Femur (tissue), 1 donor: Measurements from ENCODE around the gene RPL28.

ENCODE experiments used
- DNase-seq: peaks from one replicate; pipeline ENCODE4 v3.0.0-alpha.2; 2017

RPL28 gene

DNA sequence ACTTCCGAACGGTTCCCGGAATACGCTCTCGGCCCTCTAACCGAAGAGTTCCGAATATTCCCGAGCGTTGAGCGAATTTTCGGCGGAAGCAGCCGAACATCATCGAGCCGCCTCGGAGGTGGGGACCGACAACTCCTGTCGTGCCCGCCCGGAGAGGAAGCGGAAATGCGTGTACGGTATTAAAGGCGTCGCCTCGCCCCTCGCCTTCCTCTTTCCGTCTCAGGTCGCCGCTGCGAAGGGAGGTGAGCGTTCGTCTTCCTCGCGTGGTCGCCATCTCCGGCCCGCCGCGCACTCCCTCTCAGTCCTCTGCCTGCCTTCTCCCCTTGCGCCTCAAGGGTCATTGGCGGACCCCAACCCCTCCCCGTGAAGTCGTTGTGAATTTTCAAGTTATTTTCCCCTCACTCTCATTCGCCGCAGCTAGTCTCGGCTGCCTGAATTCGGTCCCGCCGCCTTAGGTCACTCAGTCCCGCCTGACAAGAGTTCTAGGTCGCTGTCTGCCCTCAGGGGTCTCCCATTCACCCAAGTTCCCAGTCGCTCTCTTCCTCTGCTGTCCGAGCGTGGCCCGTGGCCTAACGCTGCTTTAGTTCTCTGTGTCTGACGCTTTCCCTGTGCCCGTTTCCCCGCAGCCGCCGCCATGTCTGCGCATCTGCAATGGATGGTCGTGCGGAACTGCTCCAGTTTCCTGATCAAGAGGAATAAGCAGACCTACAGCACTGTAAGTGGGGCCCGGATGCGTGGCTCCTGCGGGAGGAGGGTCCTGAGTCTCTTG lies at the start of gene RPL28:
Gene RPL28 (plus strand): TSS at position 209 of the 769 bp plus-strand sequence. CDS start 426 bp downstream, at position 635.
- DNase-seq: peak; percentile 100

DNA sequence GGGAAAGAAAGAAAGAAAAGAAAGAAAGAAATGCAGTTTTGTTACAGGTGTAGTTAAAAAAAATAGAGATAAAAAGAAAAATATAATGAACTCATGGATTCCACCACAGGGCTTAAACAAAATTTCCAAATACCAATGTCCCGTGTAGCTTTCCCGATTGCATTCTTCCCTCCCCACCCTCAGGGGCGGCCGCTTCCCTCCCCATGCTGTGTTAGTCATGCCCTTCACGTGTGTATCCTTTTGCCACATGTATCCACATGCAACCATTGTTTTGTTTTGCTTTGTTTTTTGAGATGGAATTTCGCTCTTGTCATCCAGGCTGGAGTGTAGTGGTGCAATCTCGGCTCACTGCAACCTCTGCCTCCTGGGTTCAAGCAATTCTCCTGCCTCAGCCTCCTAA lies 49.6 kb upstream of the RPL28 start:
- no peak for DNase-seq

DNA sequence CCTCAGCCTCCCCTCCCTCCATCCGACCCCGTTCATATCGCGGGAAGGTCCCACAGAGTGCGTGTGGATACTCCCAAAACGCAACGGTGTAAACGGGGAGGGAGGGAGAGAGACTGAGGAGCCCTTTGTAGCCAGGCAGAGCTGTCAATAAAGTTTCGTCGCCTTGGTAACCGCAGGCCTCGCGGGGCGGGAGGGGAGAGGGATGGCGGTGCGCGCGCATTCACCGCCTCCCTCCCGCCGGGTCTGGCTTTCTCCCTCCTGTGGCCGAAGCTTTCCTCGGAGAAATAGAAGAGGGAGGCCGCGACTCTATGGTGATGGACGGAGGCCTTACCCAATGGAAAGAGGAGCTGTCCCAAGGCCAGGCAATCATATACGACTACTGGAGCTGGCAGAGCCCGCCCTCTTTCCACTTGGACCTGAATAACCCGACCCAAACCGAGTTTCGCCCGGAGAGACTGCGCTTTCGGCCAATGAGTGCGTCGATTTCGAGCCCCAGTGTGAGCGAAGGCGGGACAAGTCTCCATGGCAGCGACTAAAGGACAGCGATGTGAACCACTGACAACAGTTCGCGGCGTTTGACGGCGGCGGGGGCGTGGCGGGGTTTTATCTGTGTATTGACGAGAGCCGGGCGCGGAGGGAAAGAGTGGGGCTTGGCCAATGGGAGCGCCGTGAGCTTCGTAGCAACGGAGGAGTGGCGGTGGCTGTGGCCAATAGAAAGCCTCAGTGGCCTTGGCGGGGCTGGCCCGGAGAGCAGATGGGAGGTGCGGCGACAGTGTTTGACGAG lies 46.4 kb upstream of the RPL28 start, which contains the start of gene KMT5C:
Gene KMT5C (plus strand): TSS at position 772 of the 784 bp plus-strand sequence. CDS start 2,061 bp downstream, outside the sequence.
- DNase-seq: peak; percentile 100

DNA sequence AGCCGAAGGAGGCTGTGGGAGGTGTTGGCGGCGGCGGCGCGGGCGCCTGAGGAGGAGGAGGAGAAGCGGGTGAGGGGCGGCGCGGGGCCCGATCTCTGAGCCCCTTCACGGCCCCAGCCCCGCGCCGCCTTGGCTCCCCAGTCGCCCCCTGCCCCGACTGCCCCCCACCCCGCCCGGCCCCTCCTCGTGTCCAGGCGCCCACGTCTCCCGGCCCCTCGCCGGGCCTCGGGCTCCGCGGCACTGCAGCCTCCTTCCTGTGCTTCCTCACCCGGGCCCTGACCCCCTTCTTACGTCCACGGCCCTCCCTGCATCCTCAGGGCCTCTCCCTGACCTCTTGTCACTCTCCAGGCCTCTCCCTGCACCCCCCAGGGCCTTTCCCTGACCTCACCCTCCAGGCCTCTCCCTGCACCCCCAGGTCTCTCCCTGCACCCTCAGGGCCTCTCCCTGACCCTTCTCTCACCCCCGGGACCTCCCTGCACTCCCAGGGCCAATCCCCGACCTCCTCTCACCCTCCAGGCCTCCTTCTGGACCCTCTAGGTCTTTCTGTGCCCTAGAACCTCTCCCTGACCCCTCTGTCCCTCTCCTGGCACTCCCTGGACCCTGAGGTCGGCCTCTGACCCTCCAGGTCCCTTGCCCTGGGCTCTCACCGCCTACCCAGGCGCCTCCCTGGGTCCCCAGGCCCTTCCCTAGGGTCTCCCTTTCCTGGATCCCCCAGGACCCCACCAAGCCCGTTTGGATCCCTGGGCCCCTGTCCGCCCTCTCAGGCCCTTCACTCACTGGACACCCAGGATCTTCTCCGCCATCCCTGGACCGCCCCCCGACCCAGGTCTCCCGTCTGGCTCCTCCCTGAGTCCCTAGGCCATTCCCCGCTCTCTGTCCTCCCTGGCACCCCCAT lies 45.6 kb upstream of the RPL28 start:
- DNase-seq: peak; percentile 63

DNA sequence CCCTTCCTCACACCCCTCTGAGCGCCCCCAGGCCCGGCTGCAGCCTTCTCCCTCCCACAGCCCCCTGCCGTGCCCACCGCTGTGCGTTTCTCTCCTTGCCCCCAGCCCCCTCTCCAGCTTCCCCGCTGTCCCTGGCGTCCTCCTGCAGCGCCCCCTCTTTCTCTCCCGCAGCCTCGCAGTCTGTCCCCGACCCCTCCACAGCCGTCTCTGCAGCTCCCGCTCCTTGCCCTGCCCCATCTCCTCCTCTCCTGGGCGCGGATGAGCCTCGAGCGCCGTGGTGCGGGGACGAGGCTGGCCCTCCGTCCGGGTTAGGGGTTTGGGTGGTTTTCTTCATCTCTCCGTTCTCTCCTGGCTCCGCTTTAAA lies 45.0 kb upstream of the RPL28 start:
- DNase-seq: peak; percentile 56

DNA sequence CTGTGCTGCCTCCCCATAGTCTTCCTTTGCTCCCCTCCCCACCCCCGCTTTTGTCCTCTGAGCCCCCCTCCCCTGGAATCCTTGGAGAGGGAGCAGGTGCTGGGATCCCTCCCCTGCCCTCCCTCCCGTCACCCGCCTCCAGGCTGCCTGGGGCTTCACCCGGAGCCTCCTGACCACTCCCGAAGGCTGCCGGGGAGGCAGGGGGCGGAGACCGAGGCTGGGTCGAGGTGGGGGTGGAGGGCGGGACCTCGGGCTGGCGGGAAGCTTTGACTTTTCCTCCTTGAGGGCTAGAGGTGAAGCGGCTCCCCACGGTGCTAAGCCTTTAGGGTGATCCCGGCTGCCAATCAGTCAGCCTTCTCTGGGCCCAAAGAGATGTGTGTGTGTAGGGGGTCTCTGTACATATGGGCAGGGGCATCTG lies 44.6 kb upstream of the RPL28 start:
- DNase-seq: peak; percentile 89

DNA sequence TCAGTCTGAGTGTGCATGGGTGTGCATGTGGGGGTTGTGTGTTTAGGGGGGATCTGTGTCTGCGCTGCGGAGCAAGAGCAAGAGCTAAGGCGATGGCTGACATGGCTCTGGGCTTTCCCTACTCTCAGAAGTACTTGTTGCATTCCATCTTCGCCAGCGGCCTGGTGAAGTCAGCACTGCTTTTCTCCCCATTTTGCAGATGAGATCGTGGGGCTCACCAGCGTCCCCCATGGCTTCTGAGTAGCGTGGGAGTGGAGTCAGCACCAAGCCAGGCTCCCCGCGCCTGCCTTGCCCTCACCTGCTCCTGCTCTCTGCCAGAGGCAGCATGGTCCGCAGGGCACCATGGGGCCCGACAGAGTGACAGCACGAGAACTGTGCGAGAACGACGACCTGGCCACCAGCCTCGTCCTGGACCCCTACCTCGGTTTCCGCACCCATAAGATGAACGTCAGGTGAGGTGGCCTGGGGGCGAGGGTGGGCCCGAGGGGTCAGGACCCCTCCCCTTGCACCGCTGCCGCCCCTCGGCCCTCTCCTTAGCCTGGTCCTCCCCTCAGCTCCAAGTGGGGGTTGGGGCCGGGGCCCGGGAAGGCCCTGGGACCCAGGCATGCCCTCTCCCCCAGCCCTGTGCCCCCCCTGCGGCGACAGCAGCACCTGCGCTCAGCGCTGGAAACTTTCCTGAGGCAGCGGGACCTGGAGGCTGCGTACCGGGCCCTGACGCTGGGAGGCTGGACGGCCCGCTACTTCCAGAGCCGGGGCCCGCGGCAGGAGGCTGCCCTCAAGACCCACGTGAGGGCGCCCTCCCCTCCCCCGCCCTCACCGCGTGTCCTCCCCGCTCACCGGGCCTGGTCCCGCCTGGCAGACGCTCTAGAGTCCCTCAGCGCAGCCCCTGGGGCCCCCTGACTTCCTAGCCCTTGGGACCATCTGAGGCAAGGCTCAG lies 43.9 kb upstream of the RPL28 start:
- no peak for DNase-seq

DNA sequence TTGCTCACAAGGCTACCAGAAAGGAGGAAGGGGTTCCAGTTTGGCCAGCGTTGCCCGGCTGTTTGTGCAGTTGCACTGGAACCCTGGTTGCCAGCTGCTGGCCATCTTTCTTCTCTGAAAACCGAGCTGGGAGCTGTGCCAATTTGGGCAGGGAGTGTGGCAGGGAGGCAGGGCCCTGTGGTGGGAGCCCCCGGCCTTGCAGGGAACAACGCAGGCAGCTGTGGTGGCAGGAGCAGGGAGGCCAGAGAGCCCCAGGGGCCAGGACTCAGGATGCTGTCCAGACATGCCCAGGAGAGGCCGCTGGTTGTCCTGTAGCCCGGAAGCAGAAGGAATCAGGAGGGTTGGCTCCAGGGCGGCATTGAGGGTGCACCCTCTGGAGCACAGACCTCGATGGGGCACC lies 41.3 kb upstream of the RPL28 start:
- DNase-seq: peak; percentile 82

DNA sequence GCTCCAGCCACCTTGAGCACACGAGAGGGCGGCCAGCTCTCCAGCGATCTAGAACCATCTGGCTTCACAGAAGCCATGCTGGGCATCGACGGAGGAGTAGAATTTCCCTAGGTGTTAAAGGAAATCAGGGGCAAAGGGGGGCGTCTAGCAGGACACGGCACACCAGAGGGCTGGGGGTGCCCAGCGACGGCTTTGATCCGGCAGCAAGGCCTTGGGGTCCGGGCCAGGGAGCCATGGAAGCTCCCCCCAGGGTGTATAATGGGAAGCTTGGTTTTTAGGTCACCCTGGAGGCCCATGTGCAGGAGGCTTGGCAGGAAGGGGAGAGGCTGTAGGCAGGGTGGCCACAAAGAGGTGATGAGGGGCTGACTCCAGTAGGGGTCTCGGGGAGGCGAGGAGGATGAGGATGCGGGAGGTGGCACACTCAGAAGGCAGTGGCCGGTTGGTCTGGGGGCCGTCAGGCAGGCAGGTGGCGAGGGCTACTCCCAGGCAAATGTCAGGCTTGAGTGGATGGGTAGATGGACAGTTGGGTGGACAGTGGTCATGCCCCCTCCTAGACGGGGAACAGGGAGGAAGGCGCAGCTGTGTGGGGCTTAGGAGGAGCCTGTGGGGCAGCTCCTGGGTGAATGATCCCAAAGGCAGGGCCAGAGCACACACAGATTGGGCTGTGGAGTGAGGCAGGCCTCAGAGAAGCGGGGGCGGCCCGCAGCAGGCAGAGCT lies 40.5 kb upstream of the RPL28 start:
- no peak for DNase-seq

DNA sequence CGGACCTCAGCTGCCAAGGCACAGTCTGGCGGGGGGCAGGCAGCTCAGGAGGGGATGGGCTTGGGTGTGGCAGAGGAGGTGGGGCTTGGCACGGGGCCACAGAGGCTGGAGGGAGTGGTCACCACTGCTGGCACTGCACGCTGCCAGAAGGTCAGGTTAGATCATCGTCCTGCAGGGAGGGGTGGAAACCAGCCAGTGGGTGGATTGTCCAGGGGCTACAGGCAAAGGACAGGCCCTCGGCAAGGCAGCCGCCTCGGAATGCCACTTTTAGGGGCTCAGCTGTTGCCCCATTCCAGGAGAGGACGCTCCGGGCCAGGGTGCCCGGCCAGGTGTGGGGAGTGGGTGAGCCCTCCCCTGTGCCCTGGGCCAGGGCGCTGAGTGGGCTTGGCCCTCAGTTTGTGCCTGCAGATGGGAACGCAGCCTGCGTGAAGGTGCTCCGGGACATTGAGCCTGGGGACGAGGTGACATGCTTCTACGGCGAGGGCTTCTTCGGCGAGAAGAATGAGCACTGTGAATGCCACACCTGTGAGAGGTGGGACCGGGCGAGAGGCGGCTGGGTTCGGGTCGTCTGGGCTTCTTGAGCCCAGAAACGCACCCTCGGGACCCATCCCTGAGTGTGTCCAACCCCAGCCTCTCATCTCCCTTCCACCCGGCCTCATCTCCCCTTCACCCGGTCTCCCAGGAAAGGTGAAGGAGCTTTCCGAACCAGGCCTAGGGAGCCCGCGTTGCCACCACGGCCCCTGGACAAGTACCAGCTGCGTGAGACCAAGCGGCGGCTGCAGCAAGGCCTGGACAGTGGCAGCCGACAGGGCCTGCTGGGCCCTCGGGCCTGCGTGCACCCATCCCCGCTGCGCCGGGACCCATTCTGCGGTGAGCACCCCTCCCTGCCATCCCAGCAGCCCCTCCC lies 39.7 kb upstream of the RPL28 start:
- DNase-seq: peak; percentile 84

DNA sequence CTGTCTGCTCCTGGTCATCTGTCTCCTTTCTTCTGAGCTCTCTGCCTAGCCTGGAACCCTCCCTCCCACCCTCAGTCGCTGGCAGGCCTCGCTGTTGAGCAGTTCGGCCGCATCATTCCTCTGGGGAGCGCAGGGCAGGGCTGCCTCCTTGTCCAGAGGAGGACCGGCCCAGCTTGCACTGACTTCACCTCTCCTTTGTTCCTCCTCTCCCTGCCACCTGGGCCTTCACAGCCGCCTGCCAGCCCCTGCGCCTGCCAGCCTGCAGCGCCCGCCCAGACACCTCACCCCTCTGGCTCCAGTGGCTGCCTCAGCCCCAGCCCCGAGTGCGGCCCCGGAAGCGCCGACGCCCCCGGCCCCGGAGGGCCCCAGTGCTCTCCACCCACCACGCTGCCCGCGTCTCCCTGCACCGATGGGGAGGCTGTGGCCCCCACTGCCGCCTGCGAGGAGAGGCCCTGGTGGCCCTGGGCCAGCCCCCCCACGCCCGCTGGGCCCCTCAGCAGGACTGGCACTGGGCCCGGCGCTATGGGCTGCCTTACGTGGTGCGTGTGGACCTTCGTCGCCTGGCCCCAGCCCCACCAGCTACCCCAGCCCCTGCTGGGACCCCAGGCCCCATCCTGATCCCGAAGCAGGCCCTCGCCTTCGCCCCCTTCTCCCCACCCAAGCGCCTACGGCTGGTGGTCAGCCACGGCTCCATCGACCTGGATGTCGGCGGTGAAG lies 38.8 kb upstream of the RPL28 start:
- DNase-seq: no peak

DNA sequence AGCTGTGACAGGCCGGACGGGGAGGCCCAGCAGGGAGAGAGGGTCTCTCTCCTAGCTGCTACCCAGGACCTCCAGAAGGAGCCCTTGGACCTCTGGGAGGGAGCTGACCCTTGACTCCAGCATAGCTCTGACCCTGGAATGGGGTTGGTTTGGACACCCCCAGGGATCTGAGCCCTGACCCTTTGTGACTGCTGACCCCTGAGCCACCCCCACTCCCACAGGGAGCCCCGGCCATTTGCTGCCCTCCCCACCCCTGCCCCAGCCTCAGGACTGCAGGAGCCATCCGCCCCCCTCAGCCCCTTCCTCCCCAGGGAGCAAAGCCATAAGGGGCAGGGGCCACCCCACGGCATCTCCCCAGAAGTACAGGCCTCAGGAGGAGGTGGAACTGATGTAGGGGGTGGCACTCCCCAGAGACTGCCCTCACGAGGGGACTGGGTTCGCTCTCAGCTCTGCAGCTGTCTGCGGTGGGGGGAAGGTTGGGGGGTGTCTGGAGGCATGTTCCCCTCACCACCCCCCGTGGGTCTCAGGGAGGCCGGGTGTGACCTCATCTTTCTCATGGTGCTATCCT lies 38.2 kb upstream of the RPL28 start:
- no peak for DNase-seq

DNA sequence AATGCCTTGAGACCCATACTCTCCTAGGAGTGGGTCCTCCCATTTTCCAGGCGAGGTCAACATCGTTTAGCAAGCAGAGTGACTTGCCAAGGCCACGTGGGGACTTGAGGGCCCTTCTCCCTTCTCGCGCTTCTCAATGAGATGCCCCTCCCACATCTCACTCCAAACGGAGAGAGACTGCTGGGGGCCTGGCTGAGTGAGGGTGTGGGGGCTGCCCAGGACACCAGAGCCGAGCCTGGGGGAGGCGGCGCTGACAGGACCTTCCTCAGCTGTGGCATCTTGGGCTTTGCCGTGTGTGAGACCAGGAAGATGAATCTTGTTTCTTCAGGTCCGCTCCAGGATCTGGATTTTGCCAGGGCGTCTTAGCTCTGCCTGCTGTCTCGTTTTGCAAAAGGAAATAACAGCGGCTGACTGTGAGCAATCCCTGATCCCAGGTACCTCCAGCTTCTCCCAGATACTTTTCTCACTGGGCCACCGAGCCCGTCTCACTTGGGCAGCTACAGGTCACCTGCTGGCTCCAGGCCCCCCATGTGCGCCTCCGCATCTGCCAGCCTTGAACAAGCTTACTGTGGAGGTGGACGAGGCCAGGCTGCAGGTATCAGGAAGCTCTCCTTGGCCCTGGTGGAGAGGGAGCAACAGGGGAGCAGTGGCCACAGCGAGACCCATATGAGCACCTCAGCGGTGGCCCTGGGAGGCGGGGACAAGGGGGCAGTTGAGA lies 37.3 kb upstream of the RPL28 start:
- DNase-seq: no peak

DNA sequence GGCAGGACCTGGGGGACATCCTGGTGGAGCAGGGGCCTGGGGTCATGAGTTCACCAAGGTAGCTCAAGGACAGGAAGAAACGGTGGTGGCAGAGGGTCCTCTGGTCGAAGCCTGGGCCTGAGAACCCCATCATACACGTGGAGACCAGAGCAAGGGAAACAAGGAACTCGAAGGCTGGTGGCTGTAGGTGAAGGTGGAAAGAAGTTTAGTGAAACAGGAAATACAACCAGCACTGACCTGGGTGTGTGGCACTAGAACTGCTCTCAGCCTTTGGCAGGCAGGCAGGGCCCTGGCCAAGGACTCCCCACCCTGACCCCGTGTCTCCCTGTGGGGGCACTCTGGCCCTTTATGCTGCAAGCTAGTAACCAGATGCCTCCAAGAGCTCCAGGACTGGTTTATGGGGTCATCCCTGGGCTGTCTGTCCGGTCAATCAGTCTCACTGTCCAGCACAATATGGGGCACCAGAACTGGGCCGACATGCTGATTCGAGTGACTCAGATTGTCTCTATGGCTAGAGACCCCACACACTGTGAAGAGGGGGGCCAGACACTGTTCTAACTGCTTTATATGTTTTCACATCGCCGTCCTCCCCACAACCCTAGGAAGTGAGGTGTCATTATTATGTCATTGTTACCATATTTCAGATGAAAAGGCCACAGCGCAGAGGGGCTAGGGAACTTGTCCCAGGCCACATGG lies 35.0 kb upstream of the RPL28 start:
- DNase-seq: no peak

DNA sequence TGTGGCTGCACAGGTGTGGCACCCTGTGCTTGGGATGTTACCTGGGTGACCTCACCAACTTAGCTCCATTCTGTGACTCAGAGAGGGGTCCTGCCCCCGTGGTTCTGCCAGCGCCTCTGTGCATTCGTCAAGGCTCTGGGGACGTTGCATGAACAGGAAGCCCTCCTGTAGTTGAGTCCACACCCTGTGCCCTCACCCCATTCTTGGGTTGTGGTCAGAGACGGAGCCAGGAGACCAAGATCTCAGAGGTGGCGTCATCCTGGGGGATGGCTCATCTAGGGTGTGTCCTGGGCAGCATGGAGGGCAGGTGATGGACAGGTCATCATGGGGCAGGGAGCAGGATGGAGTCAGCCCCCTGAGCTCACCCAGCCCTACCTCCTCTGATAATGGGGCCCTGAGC lies 33.7 kb upstream of the RPL28 start:
- no peak for DNase-seq

DNA sequence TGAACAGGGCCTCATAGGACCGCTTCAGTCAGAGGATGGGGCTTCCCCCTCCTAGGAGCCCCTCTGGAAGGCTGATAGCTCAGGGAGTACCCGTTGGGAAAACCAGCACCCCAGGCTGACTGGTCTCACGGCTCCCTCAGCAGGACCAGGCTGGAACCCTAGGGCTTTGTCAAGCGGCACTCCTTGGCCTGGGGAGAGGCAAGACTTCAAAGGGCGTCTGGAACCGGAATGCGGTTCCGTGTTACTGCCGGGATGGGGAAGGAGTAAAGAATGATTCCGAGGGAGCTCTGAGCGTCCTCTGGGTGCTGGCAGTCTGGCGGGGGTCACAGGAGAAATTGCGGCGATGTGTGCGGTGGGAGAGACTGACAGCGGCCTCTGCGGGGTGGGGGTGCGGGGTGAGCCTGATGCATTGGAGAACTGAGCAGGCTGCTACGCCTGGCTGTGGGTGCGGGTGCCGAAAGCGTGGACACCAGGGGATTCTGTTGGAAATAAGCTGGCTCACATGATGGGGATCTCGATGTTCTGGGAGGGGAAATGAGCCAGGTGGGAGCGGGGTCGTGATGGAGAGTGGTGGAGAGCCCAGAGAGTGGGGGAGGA lies 33.1 kb upstream of the RPL28 start:
- peak; percentile 7 for DNase-seq

DNA sequence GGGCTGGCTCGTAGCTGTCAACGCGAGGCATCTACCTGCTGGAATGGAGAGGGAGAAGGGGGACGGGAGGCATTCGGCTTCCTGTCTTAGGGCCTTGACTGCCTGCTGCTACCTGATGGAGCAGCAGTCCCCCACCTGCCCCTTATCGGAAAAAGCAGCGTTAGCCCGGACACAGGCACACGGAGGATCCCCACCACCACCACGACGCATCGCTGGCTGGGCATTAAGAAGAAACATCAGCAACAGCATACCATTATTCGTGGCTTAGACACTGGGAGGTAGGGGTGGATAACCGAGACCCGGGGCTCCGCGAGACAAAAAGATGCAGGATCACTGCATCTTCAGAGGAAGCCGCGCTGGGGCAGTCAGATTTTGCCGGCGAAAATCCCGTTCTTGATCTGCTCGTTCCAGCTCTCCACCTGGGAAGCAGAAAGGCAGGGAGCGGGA lies 32.4 kb upstream of the RPL28 start:
- DNase-seq: peak; percentile 14
